OCI-LY1 (cell line): ENCODE measurements around the gene KCNG3.

Experiments
- EZH2 ChIP-seq: fragments of 200-600 bp; sonication (generic), shearing (Covaris generic); IDR thresholded peaks from 2 replicates; pipeline ENCODE4 v1.8.0; 2017; ENCODE audit warnings: borderline replicate concordance, mixed run types, mild to moderate bottlenecking, antibody characterized with exemption, low read length, moderate library complexity, mixed read lengths
- TF ChIP-seq, protein P1 (sequence below): fragments of 200-600 bp; sonication (generic), shearing (Covaris generic); IDR thresholded peaks from 2 replicates; pipeline ENCODE4 v1.5.1; 2017; ENCODE audit warnings: mild to moderate bottlenecking, antibody characterized with exemption, low read length, moderate library complexity, mixed read lengths

DNA sequence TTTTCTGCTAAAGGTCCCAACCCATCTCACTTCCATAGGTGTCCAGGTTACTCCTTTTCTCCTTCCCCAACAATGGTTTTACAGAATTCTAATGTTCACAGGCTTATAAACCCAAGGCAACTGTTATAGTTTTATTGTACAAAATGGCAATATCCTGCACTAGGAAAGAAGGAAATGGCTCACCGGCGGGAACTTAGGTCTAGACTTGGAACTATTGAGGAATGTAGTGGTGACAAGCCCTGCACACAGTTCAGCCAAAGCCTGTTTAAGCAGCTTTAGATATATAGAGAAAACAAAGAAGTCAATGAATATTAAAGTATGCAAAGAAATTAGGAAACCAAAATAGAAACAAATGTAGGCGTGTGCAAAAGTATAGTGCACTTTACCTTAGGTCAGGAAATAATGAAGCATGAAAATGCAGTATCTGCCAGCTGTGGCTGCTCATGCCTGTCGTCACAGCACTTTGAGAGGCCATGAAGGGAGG lies 22.7 kb upstream of the KCNG3 start:
- TF ChIP-seq, protein P1, sequence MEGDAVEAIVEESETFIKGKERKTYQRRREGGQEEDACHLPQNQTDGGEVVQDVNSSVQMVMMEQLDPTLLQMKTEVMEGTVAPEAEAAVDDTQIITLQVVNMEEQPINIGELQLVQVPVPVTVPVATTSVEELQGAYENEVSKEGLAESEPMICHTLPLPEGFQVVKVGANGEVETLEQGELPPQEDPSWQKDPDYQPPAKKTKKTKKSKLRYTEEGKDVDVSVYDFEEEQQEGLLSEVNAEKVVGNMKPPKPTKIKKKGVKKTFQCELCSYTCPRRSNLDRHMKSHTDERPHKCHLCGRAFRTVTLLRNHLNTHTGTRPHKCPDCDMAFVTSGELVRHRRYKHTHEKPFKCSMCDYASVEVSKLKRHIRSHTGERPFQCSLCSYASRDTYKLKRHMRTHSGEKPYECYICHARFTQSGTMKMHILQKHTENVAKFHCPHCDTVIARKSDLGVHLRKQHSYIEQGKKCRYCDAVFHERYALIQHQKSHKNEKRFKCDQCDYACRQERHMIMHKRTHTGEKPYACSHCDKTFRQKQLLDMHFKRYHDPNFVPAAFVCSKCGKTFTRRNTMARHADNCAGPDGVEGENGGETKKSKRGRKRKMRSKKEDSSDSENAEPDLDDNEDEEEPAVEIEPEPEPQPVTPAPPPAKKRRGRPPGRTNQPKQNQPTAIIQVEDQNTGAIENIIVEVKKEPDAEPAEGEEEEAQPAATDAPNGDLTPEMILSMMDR: no peak
- TF ChIP-seq EZH2: no peak
